ENCODE results near the gene SH3RF2. TPM values are rescaled to one million over a fixed set of nuclear protein-coding genes. Genes with fewer than 3 reads are reported as not detected.

The SH3RF2 gene
- total and polyA plus RNA-seq, 2 of the 13 experiments (the other 11 are each of a cell fraction or from before 2014, with no cell fraction given) = 2.6 to 3.7 TPM

DNA sequence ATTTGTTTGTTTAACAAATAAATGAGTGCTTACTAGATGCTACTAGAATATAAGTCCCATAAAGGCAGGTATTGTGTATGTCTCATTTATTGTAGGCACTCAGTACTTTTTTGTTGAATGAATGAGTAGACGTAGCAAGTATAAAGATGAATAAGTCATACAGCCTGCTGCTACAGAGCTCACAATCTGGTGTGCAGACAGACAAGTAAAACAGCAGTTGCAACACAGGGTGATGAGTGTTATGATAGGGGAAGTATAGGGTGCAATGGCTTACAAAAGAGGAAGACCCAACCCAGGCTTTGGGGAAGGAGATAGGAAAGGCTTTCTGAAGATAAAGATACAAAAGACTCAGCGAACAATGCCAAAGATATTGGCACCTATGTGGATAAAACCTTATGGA lies 47.7 kb downstream of the SH3RF2 start:
- no peak overlapping the region for H3K4me2 ChIP-seq (ENCODE audit: low read depth, low read length)
- 97% methylated on average over 2 of the region's 2 CpGs for WGBS (ENCODE audit: low lambda C conversion rate)
- no peaks in the 10 kb centered on the region for H3K79me2 ChIP-seq (ENCODE audit: insufficient read depth, low read length)
- intact Hi-C loops (cut with micrococcal nuclease; ENCODE audit: unreplicated experiment) = no loop called here
- ChIA-PET CTCF (ENCODE audit: low intra/inter-chr PET ratio, low total read pairs) (no interaction called here), POLR2A (no interaction called here)
- DNase-seq (ENCODE audit: low spot score) = no peak
- no peak overlapping the region for H2AFZ ChIP-seq (ENCODE audit: low read length)
- no peaks in the 10 kb centered on the region for H3K36me3 ChIP-seq (replicated peaks in 1 of 2; ENCODE audit: control insufficient read depth in 1 of 2, insufficient read depth in 2 of 2, low read length in 2 of 2)
- H3K9me3 ChIP-seq (ENCODE audit: low read length) = no peaks in the 10 kb centered on the region; the same call in 1 of the 2 replicates
- no peak overlapping the region for H3K27ac ChIP-seq (ENCODE audit: extremely low read length, insufficient read depth, low read length)
- in situ Hi-C loops (cut with HindIII; ENCODE audit: extremely low pct_ligation_motif_present, low pct_unique_long_range_greater_than_20kb) = loop anchor here (5.0 kb wide), 1 partner anchor 47 kb away; the partner anchor contains the start of gene SH3RF2
- H3K4me3 ChIP-seq (replicated peaks in 1 of 3; ENCODE audit: insufficient read depth in 1 of 3, low read depth in 2 of 3, low read length in 3 of 3) = no peak overlapping the region
- no TSS peak for BruUV-seq (replicated peaks)
- no peak for ATAC-seq
- no peak for FAIRE-seq
- no peaks in the 10 kb centered on the region for H3K27me3 ChIP-seq (ENCODE audit: control insufficient read depth in 1 of 2, insufficient read depth in 2 of 2, low read length in 2 of 2)
- no peak for TF ChIP-seq NRL (CRISPR knock-in tag; IDR thresholded peaks at IDR 0.05; ENCODE audit: borderline replicate concordance)
- TF ChIP-seq ZNF230 (CRISPR knock-in tag; IDR thresholded peaks at IDR 0.05) = no peak
- no peak for TF ChIP-seq TGIF2 (CRISPR knock-in tag; IDR thresholded peaks at IDR 0.05)
- TF ChIP-seq FOXO1 (CRISPR knock-in tag; IDR thresholded peaks at IDR 0.05) = no peak
- no peak for TF ChIP-seq ZNF883 (CRISPR knock-in tag; IDR thresholded peaks at IDR 0.05; ENCODE audit: not compliant biosample characterization)
- no peak for TF ChIP-seq ZNF510 (CRISPR knock-in tag; IDR thresholded peaks at IDR 0.05; ENCODE audit: low read depth)
- no peak for TF ChIP-seq AKAP8 (CRISPR knock-in tag; IDR thresholded peaks at IDR 0.05)
- no peak overlapping the region for H3K9ac ChIP-seq (ENCODE audit: insufficient read depth, low read depth, low read length)
- H4K20me1 ChIP-seq (ENCODE audit: insufficient read depth, low read length) = no peaks in the 10 kb centered on the region
- H3K4me1 ChIP-seq (ENCODE audit: insufficient read depth, low read length) = peaks cover 65% of the 10 kb centered on the region

DNA sequence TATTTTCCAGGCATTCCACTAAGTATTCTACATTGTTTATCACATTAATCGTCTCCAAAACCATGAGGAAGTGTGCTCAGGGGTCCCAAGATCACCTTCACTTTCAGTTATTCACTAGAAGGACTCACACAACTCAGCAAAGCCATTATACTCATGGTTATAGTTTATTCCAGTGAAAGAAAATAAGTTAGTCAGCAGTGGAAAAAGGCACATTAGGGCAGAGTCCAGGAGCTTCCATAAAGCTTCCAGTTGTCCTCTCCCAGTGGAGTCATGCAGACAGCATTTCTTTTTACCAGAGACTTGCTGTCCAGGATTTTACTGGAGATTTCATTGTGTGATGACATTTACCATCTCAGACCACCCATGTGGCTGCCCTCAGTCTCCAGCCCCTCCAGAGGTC lies 51.5 kb downstream of the SH3RF2 start:
- no peaks in the 10 kb centered on the region for H3K27me3 ChIP-seq (ENCODE audit: control insufficient read depth in 1 of 2, insufficient read depth in 2 of 2, low read length in 2 of 2)
- no peak overlapping the region for H2AFZ ChIP-seq (ENCODE audit: low read length)
- H3K4me2 ChIP-seq (ENCODE audit: low read depth, low read length) = no peak overlapping the region
- ChIA-PET POLR2A (interaction anchor here (1.6 kb wide), 1 partner anchor 9 kb away, joined by 5 read pairs; no protein-coding TSS in a partner anchor), CTCF (ENCODE audit: low intra/inter-chr PET ratio, low total read pairs) (no interaction called here)
- H3K9ac ChIP-seq (ENCODE audit: insufficient read depth, low read depth, low read length) = no peak overlapping the region
- H3K36me3 ChIP-seq (replicated peaks in 1 of 2; ENCODE audit: control insufficient read depth in 1 of 2, insufficient read depth in 2 of 2, low read length in 2 of 2) = no peaks in the 10 kb centered on the region
- FAIRE-seq = no peak
- H3K27ac ChIP-seq (ENCODE audit: extremely low read length, insufficient read depth, low read length) = no peak overlapping the region
- no peak for DNase-seq (ENCODE audit: low spot score)
- no peak for ATAC-seq
- no peaks in the 10 kb centered on the region for H3K79me2 ChIP-seq (ENCODE audit: insufficient read depth, low read length)
- no peak for TF ChIP-seq HMG20B (CRISPR knock-in tag; conservative IDR thresholded peaks at IDR 0.05)
- TF ChIP-seq, protein P1, sequence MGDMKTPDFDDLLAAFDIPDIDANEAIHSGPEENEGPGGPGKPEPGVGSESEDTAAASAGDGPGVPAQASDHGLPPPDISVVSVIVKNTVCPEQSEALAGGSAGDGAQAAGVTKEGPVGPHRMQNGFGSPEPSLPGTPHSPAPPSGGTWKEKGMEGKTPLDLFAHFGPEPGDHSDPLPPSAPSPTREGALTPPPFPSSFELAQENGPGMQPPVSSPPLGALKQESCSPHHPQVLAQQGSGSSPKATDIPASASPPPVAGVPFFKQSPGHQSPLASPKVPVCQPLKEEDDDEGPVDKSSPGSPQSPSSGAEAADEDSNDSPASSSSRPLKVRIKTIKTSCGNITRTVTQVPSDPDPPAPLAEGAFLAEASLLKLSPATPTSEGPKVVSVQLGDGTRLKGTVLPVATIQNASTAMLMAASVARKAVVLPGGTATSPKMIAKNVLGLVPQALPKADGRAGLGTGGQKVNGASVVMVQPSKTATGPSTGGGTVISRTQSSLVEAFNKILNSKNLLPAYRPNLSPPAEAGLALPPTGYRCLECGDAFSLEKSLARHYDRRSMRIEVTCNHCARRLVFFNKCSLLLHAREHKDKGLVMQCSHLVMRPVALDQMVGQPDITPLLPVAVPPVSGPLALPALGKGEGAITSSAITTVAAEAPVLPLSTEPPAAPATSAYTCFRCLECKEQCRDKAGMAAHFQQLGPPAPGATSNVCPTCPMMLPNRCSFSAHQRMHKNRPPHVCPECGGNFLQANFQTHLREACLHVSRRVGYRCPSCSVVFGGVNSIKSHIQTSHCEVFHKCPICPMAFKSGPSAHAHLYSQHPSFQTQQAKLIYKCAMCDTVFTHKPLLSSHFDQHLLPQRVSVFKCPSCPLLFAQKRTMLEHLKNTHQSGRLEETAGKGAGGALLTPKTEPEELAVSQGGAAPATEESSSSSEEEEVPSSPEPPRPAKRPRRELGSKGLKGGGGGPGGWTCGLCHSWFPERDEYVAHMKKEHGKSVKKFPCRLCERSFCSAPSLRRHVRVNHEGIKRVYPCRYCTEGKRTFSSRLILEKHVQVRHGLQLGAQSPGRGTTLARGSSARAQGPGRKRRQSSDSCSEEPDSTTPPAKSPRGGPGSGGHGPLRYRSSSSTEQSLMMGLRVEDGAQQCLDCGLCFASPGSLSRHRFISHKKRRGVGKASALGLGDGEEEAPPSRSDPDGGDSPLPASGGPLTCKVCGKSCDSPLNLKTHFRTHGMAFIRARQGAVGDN (CRISPR knock-in tag; IDR thresholded peaks at IDR 0.05) = no peak
- no peak for TF ChIP-seq SP5 (CRISPR knock-in tag; IDR thresholded peaks at IDR 0.05; ENCODE audit: borderline replicate concordance, low read depth)
- TF ChIP-seq ZNF331 (CRISPR knock-in tag; IDR thresholded peaks at IDR 0.05) = no peak
- TF ChIP-seq DNMT1 (CRISPR knock-in tag; IDR thresholded peaks at IDR 0.05) = no peak
- no peak for TF ChIP-seq CHCHD3 (CRISPR knock-in tag; IDR thresholded peaks at IDR 0.05)
- no peak for TF ChIP-seq ZNF530 (CRISPR knock-in tag; IDR thresholded peaks at IDR 0.05; ENCODE audit: low read depth)
- TF ChIP-seq ZNF260 (CRISPR knock-in tag; IDR thresholded peaks at IDR 0.05; ENCODE audit: borderline replicate concordance, low read depth) = no peak
- TF ChIP-seq HHEX (CRISPR knock-in tag; IDR thresholded peaks at IDR 0.05) = no peak
- TF ChIP-seq MEIS1 (CRISPR knock-in tag; IDR thresholded peaks at IDR 0.05; ENCODE audit: borderline replicate concordance) = no peak
- in situ Hi-C loops (cut with HindIII; ENCODE audit: extremely low pct_ligation_motif_present, low pct_unique_long_range_greater_than_20kb) = no loop called here
- intact Hi-C loops (cut with micrococcal nuclease; ENCODE audit: unreplicated experiment) = no loop called here
- WGBS (ENCODE audit: low lambda C conversion rate) = 96% methylated on average over 1 of the region's 1 CpG
- no TSS peak for BruUV-seq (replicated peaks)
- peaks cover 3% of the 10 kb centered on the region; the same call in 1 of the 2 replicates for H3K9me3 ChIP-seq (ENCODE audit: low read length)
- no peak overlapping the region for H3K4me3 ChIP-seq (replicated peaks in 1 of 3; ENCODE audit: insufficient read depth in 1 of 3, low read depth in 2 of 3, low read length in 3 of 3)
- peaks cover 27% of the 10 kb centered on the region for H3K4me1 ChIP-seq (ENCODE audit: insufficient read depth, low read length)
- no peaks in the 10 kb centered on the region for H4K20me1 ChIP-seq (ENCODE audit: insufficient read depth, low read length)
